Measurements from ENCODE around the gene USH1C. TPM values are rescaled to one million over a fixed set of nuclear protein-coding genes. Genes with fewer than 3 reads are reported as not detected.

USH1C gene
- total RNA-seq, 1 donor = not detected

DNA sequence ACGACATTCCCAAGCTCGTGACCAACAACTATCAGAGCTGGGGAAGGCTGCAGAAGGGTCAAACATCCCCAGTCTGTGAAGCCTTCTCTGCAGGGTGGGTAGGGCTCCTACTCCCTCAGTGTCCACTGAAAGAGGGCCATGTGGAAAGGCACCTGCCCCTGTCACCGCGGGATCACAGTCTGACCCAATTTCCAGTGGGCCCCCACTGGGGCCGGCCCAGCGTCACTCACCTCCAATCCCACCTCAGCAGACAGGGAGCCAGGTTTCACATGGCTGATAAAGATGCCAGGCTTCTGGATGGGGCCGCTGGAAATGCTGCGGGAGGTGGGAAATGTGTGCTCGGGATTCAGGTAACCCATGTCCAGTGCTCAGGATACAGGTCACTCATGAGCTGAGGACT is 20.0 kb downstream of the USH1C start:
- TF ChIP-seq, protein P1, sequence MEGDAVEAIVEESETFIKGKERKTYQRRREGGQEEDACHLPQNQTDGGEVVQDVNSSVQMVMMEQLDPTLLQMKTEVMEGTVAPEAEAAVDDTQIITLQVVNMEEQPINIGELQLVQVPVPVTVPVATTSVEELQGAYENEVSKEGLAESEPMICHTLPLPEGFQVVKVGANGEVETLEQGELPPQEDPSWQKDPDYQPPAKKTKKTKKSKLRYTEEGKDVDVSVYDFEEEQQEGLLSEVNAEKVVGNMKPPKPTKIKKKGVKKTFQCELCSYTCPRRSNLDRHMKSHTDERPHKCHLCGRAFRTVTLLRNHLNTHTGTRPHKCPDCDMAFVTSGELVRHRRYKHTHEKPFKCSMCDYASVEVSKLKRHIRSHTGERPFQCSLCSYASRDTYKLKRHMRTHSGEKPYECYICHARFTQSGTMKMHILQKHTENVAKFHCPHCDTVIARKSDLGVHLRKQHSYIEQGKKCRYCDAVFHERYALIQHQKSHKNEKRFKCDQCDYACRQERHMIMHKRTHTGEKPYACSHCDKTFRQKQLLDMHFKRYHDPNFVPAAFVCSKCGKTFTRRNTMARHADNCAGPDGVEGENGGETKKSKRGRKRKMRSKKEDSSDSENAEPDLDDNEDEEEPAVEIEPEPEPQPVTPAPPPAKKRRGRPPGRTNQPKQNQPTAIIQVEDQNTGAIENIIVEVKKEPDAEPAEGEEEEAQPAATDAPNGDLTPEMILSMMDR (IDR thresholded peaks at IDR 0.05; ENCODE audit: insufficient read depth, low read length) = no peak
- DNase-seq (ENCODE audit: low read depth) = no peak
- H3K4me3 ChIP-seq (ENCODE audit: low read depth, low read length) = no peak overlapping the region

DNA sequence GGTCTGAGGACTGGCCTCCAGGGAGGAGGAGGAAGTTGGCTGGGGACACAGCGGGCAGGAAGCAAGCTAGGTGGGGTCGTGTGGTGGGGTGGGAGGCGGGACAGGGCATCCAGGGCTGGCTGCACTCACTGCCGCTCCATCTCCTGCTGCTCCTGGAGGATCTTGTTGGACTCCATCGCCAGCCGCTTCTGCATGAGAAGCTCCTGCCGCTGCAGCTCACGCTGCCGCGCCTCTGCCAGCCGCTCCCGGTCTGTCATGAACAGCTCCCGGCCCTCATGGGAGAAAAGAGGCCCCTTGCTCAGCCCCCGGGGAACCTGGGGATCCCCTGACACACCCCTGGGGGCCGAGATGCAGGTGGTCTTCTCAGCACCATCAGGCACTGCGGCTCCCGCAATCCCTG is 21.6 kb downstream of the USH1C start:
- TF ChIP-seq, protein P1 (IDR thresholded peaks at IDR 0.05; ENCODE audit: insufficient read depth, low read length) = no peak
- no peak overlapping the region for H3K4me3 ChIP-seq (ENCODE audit: low read depth, low read length)
- DNase-seq (ENCODE audit: low read depth) = no peak

DNA sequence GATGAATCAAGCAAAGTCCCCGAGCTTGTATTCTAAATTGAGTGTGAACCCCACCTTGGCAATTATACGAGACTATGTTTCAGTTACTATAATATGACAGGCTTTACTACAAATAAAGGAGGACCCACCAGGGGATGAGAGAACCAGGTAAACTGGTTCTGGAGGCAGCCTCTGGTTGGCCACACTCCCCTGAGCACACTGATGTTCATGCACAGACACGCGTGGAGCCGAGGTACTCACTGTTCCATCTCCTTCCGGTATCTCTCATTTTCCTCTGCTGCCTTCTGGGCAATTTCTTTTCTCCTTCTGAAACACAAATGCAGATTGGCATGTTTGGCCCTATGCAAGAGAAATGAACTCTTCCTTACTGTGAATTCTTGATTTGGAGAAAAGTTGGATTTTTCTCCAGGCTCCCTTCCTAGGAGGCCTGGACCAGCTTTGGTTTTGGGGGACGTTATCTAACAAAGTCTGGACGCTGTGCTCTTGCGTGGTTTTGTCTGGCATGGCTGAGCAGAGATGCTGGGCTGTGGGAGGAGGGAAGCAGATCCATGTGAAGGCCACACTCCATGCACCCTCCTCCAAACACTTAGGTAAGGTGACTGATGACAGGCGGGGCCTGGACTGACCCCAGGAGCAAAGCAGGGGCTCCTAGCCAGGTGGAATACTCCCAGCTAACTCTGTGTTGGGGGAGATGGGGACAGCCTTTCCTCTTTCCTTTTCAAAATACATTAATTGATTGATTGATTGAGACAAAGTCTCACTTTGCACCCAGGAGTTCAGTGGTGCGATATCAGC is 22.9 kb downstream of the USH1C start:
- TF ChIP-seq, protein P1 (IDR thresholded peaks at IDR 0.05; ENCODE audit: insufficient read depth, low read length) = no peak
- H3K4me3 ChIP-seq (ENCODE audit: low read depth, low read length) = no peak overlapping the region
- no peak for DNase-seq (ENCODE audit: low read depth)

DNA sequence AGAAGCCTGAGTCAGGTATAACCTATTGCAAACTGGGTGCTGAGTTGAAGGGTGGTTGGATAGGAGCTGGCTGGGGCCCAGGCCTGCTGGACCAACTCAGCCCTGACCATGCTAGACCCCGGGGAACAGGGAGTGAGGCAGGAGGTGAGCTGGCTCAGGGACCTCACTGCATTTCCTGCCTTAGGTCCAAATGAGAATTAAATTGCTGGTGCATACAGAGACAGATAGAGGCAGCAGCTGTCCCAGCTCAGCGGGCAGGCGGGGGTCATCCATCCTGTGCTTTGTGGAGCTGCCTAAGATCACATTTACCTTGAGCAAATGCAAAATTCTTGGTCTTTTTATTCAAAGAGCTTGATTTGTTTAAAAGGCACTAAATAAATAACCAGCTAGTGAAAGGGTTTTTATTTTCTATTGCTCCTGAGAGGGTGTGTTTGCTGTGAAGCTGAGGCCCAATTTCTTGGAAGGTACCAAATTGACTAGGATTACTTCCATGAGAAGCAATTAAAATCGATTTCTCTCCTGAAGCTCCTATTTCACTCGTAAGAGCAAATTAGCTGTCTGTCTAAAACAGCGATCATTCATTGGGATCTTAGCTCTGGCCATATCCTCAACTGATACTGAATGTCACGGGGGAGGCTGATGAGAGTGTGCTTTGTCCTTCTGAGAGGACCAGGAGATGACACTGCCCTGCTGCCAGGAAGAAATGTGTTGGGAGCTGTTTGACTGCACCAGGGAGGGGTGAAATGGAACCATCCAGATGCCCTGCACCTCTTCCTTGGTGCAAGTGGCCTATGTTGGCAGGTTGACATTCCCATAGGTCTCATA is 24.9 kb downstream of the USH1C start:
- TF ChIP-seq, protein P1 (IDR thresholded peaks at IDR 0.05; ENCODE audit: insufficient read depth, low read length) = no peak
- H3K4me3 ChIP-seq (ENCODE audit: low read depth, low read length) = no peak overlapping the region
- DNase-seq (ENCODE audit: low read depth) = no peak

DNA sequence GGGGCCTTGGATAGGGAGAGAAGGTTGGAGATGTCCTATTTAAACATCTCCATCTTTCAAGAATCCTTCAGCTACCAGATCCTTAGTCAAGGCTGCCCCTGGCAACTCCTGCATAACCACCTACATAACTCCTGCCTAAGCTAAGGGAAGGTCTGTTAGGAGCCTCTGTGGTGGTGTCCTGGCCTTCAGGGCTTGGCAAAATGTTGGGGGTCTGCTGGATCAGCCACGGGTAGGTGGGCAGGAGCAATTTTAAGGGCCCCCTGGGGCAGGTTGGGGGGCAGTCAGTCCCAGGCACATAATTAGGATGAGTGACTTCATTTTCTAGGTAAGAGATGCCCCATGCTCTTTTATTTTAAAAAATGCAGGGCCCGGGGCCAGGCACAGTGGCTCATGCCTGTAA is 25.9 kb downstream of the USH1C start:
- DNase-seq (ENCODE audit: low read depth) = no peak
- TF ChIP-seq, protein P1 (IDR thresholded peaks at IDR 0.05; ENCODE audit: insufficient read depth, low read length) = no peak
- H3K4me3 ChIP-seq (ENCODE audit: low read depth, low read length) = no peak overlapping the region

DNA sequence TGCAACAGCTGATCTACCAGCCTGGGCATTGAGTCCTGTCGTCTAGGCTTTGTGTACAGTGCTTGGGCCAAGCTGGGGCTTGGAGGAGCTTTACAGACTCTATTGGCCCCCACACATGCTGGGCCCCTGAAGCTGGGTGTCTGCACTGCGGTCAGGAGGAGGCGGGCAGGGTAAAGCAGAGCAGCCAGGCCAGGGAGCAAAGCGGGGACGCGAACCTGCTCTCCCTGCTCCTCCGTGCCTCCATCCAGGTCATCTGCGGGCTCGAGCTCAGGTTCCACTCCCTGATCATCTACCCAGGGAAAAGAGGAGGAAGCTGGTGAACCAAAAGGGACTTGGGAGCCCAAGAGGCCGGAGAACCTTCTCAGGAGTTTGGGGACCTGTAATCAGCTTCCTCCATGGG is 27.0 kb downstream of the USH1C start:
- H3K4me3 ChIP-seq (ENCODE audit: low read depth, low read length) = no peak overlapping the region
- TF ChIP-seq, protein P1 (IDR thresholded peaks at IDR 0.05; ENCODE audit: insufficient read depth, low read length) = no peak
- no peak for DNase-seq (ENCODE audit: low read depth)
